Eye (tissue), 1 donor: ENCODE results near the gene LARP4.
"Not testable (repeated sequence)": the region's sequence is repeated elsewhere in the genome, so short reads cannot be mapped to it uniquely, and the experiment has no call there.

Experiments
- DNase-seq: peaks from one replicate; pipeline ENCODE4 v3.0.0-alpha.2; 2015

Gene LARP4

GRCh38 chr12:50498119-50498518 is 97.4 kb downstream of the LARP4 start:
- DNase-seq, result not testable (repeated sequence)

GRCh38 chr12:50504798-50505674 is 104.4 kb downstream of the LARP4 start, which contains the start of gene DIP2B:
Gene DIP2B (plus strand): TSS chr12:50504985. CDS start chr12:50505141, 156 bp downstream.
- DNase-seq, result peak; percentile 98

GRCh38 chr12:50505675-50506530 is 105.2 kb downstream of the LARP4 start:
- peak; percentile 86 for DNase-seq

GRCh38 chr12:50506753-50507473 is 106.2 kb downstream of the LARP4 start:
- no peak for DNase-seq

- DNase-seq, result no peak
Observed at GRCh38 chr12:50507474-50507838, 106.8 kb downstream of the LARP4 start.

GRCh38 chr12:50507930-50508329 is 107.2 kb downstream of the LARP4 start:
- DNase-seq, result no peak

GRCh38 chr12:50508414-50508813 is 107.7 kb downstream of the LARP4 start:
- no peak for DNase-seq

GRCh38 chr12:50508970-50509663 is 108.4 kb downstream of the LARP4 start:
- no peak for DNase-seq

- no peak for DNase-seq
Observed at GRCh38 chr12:50514526-50515276, 114.0 kb downstream of the LARP4 start.

GRCh38 chr12:50515587-50515986 is 114.9 kb downstream of the LARP4 start:
- DNase-seq, result no peak

- no peak for DNase-seq
Observed at GRCh38 chr12:50517421-50518048, 116.8 kb downstream of the LARP4 start.

GRCh38 chr12:50518090-50518489 is 117.4 kb downstream of the LARP4 start:
- DNase-seq, result no peak

GRCh38 chr12:50519353-50519752 is 118.7 kb downstream of the LARP4 start:
- no peak for DNase-seq

GRCh38 chr12:50520416-50521207 is 119.9 kb downstream of the LARP4 start:
- DNase-seq, result no peak

GRCh38 chr12:50521781-50522180 is 121.1 kb downstream of the LARP4 start:
- not testable (repeated sequence) for DNase-seq

GRCh38 chr12:50523772-50524171 is 123.1 kb downstream of the LARP4 start:
- DNase-seq, result no peak

GRCh38 chr12:50524621-50525020 is 123.9 kb downstream of the LARP4 start:
- no peak for DNase-seq

GRCh38 chr12:50525422-50525821 is 124.7 kb downstream of the LARP4 start:
- no peak for DNase-seq

GRCh38 chr12:50527359-50527726 is 126.7 kb downstream of the LARP4 start:
- no peak for DNase-seq

GRCh38 chr12:50528800-50529199 is 128.1 kb downstream of the LARP4 start:
- no peak for DNase-seq
